ENCODE data around the gene HDGFL1.

DNA sequence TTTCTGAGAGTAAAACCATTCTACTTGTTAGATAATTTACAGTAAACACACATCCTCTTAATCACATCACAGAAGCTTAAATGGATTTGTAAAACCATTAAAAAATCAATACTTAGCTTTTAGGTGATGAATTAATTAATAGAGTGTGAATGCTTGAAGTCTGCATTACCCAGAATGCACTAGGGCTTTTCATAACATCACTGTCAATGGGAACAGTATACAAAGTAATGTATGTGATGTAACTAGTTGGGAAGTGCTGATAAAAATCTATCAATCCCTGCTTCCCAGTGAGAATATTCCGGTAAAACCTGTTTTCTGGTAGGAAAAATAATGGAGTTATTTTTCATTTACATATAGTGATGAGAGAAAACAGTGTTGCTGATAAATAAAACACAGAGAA lies 23.1 kb upstream of the HDGFL1 start:
- TF ChIP-seq, protein P1, sequence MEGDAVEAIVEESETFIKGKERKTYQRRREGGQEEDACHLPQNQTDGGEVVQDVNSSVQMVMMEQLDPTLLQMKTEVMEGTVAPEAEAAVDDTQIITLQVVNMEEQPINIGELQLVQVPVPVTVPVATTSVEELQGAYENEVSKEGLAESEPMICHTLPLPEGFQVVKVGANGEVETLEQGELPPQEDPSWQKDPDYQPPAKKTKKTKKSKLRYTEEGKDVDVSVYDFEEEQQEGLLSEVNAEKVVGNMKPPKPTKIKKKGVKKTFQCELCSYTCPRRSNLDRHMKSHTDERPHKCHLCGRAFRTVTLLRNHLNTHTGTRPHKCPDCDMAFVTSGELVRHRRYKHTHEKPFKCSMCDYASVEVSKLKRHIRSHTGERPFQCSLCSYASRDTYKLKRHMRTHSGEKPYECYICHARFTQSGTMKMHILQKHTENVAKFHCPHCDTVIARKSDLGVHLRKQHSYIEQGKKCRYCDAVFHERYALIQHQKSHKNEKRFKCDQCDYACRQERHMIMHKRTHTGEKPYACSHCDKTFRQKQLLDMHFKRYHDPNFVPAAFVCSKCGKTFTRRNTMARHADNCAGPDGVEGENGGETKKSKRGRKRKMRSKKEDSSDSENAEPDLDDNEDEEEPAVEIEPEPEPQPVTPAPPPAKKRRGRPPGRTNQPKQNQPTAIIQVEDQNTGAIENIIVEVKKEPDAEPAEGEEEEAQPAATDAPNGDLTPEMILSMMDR (tag by site-specific recombination; IDR thresholded peaks at IDR 0.05), result no peak
- TF ChIP-seq ZSCAN23 (tag by site-specific recombination; IDR thresholded peaks at IDR 0.05), result no peak
- TF ChIP-seq ZNF37A (tag by site-specific recombination; IDR thresholded peaks at IDR 0.05), result no peak

Measured in HEK293 (cell line).